Spinal cord (tissue), 10 donors: ENCODE results near the gene MRTFA. TPM values are rescaled to one million over a fixed set of nuclear protein-coding genes. Genes with fewer than 3 reads are reported as not detected.

Experiments used
- DNase-seq, 6 donors: peaks; one replicate each; pipeline versions ENCODE4 v3.0.0 to v3.0.0-alpha.2; 2013 to 2015; ENCODE audit warnings: low spot score in 6 of 6, low read depth in 4 of 6
- H3K27ac ChIP-seq: one replicate; pipeline ENCODE4 v1.5.1; 2013; ENCODE audit warnings: low read depth, low read length, control low read depth
- H3K27me3 ChIP-seq: one replicate; pipeline ENCODE4 v1.6.1; 2013; ENCODE audit warnings: low read length; ENCODE audit not compliant: control insufficient read depth, insufficient read depth
- H3K36me3 ChIP-seq: one replicate; pipeline ENCODE4 v1.6.1; 2013; ENCODE audit warnings: low read length; ENCODE audit not compliant: control insufficient read depth, insufficient read depth
- H3K4me1 ChIP-seq: one replicate; pipeline ENCODE4 v1.6.1; 2013; ENCODE audit warnings: low read length; ENCODE audit not compliant: control insufficient read depth, insufficient read depth
- H3K4me3 ChIP-seq: one replicate; pipeline ENCODE4 v1.5.1; 2013; ENCODE audit warnings: low read depth, low read length, control low read depth
- H3K9me3 ChIP-seq: one replicate; pipeline ENCODE4 v1.6.1; 2013; ENCODE audit warnings: low read length; ENCODE audit not compliant: control insufficient read depth, insufficient read depth
- WGBS: methylation state at CpG from one replicate; pipeline ENCODE4 v1.1.5; 2013; ENCODE audit warnings: missing lambda C conversion rate; ENCODE audit not compliant: insufficient coverage; 5-methylcytosine and 5-hydroxymethylcytosine counted together
- polyA plus RNA-seq, 2 donors: library from polyadenylated mRNA; unstranded; fragments of 120-200 nt; gene quantifications; one replicate each; pipeline ENCODE4 v1.2.1, GENCODE V29; 2013; ENCODE audit not compliant: insufficient read length in 2 of 2
- total RNA-seq, 2 donors: library from RNA; depleted of rRNA in 1 of 2; stranded (reverse); fragments of 120-200 nt in 1 of 2; fragments of >200 nt in 1 of 2; gene quantifications; one replicate each; pipeline versions ENCODE4 v1.2.3 to v1.2.4, GENCODE V29; 2013 to 2014
- donor health status: healthy.

Gene MRTFA
- total and polyA plus RNA-seq, 4 donors: 19.2 to 42.0 (median 34.0) TPM

DNA sequence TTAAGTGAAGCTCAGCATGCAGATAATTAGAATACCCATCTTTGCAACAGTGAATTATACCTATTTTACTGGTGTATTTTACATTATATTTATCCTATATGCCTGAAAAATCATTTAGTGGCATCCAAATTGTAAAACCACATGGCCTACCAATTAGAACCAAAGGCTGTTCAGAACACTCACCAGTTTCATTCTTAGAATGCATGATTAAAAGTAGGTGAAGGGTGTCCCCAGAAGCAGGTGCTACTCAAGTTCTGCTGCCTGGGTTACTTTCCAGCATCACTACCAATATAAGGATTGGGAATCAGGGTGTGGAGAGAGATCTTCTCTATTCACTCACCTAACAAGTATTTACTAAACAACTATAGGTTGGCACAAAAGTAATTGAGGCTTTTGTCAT, 162.8 kb downstream of the MRTFA start:
- no peak overlapping the region for H3K4me3 ChIP-seq
- H3K9me3 ChIP-seq: no peaks in the 10 kb centered on the region
- H3K27me3 ChIP-seq: no peaks in the 10 kb centered on the region
- H3K36me3 ChIP-seq: no peaks in the 10 kb centered on the region
- DNase-seq: no peak
- no peaks in the 10 kb centered on the region for H3K4me1 ChIP-seq
- H3K27ac ChIP-seq: no peak overlapping the region

- no peaks in the 10 kb centered on the region for H3K27me3 ChIP-seq
- H3K4me1 ChIP-seq: no peaks in the 10 kb centered on the region
- WGBS: no CpG with 5 or more reads among the region's 1 CpG
- no peaks in the 10 kb centered on the region for H3K9me3 ChIP-seq
- H3K36me3 ChIP-seq: no peaks in the 10 kb centered on the region
- H3K27ac ChIP-seq: no peak overlapping the region
- DNase-seq: no peak
- no peak overlapping the region for H3K4me3 ChIP-seq
Observed at GRCh38 chr22:40472579-40472978, 163.9 kb downstream of the MRTFA start.

DNA sequence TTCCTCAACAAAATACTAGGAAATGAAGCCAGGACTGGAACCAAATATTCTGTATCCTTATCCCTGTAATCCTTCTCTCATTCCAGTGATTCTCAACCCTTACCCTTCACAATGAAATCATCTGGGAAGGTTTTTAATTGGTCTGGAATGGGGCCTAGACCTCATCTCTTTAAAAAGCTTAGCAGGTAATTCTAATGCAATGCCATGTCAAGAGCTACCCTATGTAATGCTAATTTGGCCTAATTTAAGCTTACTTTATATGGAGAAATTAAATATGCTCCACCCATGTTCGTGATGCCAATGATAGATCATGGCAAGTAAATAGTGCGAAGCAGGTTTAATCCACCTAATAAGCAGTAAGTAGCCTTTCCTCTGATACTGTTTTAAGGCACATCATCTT, 164.5 kb downstream of the MRTFA start:
- Histone ChIP-seq H3K27me3 (no peaks in the 10 kb centered on the region), H3K9me3 (no peaks in the 10 kb centered on the region), H3K4me3 (no peak overlapping the region), H3K36me3 (no peaks in the 10 kb centered on the region), H3K27ac (no peak overlapping the region), H3K4me1 (no peaks in the 10 kb centered on the region)
- DNase-seq: no peak
- no CpG with 5 or more reads among the region's 2 CpGs for WGBS

GRCh38 chr22:40469181-40469580, 167.3 kb downstream of the MRTFA start:
- Histone ChIP-seq H3K36me3 (no peaks in the 10 kb centered on the region), H3K27me3 (no peaks in the 10 kb centered on the region), H3K27ac (no peak overlapping the region), H3K4me1 (no peaks in the 10 kb centered on the region), H3K9me3 (no peaks in the 10 kb centered on the region), H3K4me3 (no peak overlapping the region)
- WGBS: 92% methylated on average over 3 of the region's 5 CpGs
- DNase-seq: no peak

DNA sequence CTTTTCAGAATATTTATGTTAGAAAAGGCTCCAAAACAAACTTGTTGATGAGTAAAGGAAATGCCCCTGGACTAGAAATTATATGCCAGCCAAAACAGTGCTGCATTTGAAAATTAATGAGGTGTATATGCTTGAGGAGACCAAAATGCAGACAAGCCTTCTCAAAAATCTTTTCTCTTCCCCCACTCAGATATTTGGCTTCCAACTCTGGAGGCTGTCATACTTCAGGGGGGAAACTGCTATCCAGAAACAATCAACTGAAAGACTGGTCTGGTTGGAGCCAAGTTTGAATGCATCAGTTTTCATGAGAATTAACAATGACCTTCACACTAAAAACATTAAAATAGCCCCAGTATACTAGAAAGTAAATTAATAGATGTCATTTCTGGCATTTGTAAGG, 167.9 kb downstream of the MRTFA start:
- H3K36me3 ChIP-seq: no peaks in the 10 kb centered on the region
- no peaks in the 10 kb centered on the region for H3K4me1 ChIP-seq
- H3K4me3 ChIP-seq: no peak overlapping the region
- H3K9me3 ChIP-seq: no peaks in the 10 kb centered on the region
- no peak for DNase-seq
- no peaks in the 10 kb centered on the region for H3K27me3 ChIP-seq
- H3K27ac ChIP-seq: no peak overlapping the region

DNA sequence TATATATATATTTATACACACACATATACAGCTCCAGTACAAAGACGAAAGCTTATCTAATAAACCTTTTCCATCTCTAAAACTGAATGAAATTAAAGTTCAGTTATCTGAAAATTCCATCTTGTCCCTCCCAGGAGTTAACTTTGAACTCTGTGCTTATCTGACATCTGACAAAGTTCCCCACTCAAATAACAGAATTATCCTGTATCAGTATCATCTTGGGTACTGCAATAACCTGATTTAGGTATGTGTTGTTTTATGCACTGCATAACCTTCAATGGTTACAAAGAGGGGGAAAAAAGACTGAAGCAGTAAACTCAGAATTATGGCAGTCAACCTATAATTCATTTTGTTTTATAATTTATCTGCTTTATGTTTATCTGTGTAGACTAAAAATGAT, 169.5 kb downstream of the MRTFA start:
- Histone ChIP-seq H3K27ac (no peak overlapping the region), H3K4me1 (no peaks in the 10 kb centered on the region), H3K9me3 (no peaks in the 10 kb centered on the region), H3K27me3 (no peaks in the 10 kb centered on the region), H3K36me3 (no peaks in the 10 kb centered on the region), H3K4me3 (no peak overlapping the region)
- DNase-seq: no peak
- WGBS: no CpG with 5 or more reads among the region's 1 CpG

DNA sequence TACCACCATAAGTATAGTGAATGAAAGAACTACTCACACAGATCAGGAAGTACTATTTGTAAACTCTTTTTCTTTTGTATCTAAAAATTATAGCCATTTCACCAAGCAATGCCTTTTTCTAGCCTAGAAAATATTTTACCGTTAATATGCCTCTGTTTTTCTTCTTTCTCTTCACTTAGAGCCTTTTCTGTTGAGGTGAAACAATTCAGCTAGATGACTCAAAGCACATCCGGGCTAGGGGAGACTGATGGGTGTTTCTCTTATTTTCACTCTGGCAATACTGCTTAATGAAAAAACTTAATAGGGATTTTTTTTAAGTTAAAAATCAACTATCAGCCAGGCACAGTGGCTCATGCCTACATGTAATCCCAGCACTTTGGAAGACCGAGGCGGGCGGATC, 172.8 kb downstream of the MRTFA start:
- no peaks in the 10 kb centered on the region for H3K9me3 ChIP-seq
- H3K27me3 ChIP-seq: no peaks in the 10 kb centered on the region
- no peak overlapping the region for H3K27ac ChIP-seq
- H3K36me3 ChIP-seq: no peaks in the 10 kb centered on the region
- no peak for DNase-seq
- WGBS: 93% methylated on average over 3 of the region's 5 CpGs
- H3K4me1 ChIP-seq: peaks cover 4% of the 10 kb centered on the region
- H3K4me3 ChIP-seq: no peak overlapping the region

DNA sequence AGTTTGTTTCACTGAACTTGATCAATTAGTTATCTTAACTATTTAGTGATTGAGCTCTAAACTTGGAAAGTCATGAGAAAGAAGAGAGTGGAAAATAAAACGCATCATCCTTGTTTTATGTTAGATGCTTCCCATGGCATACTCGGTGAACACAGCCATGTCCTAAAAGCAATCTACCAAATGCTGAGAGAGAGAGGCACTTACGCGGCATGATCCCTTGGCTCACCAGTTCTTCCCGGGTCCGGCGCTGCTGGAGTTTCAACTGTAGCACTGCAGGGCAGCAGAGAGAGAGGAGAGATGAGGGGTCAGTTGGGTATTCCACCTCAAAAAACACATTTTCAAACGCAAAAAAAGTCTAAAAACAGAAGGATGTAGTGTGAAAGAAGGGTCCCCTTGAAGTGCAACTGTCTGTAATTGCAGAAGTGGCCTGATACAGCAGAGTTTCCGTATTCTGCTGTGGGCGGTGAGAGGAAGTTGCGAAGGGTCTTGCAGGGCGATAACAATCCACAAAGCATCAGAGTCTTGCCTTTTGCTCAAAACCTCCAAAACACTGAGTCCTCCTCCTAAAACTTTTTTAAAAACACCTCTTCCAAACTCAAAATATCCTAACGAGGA, 173.4 kb downstream of the MRTFA start:
- H3K4me3 ChIP-seq: no peak overlapping the region
- H3K36me3 ChIP-seq: no peaks in the 10 kb centered on the region
- H3K9me3 ChIP-seq: no peaks in the 10 kb centered on the region
- peaks cover 4% of the 10 kb centered on the region for H3K4me1 ChIP-seq
- H3K27me3 ChIP-seq: no peaks in the 10 kb centered on the region
- WGBS: no CpG with 5 or more reads among the region's 13 CpGs
- H3K27ac ChIP-seq: no peak overlapping the region
- no peak for DNase-seq

DNA sequence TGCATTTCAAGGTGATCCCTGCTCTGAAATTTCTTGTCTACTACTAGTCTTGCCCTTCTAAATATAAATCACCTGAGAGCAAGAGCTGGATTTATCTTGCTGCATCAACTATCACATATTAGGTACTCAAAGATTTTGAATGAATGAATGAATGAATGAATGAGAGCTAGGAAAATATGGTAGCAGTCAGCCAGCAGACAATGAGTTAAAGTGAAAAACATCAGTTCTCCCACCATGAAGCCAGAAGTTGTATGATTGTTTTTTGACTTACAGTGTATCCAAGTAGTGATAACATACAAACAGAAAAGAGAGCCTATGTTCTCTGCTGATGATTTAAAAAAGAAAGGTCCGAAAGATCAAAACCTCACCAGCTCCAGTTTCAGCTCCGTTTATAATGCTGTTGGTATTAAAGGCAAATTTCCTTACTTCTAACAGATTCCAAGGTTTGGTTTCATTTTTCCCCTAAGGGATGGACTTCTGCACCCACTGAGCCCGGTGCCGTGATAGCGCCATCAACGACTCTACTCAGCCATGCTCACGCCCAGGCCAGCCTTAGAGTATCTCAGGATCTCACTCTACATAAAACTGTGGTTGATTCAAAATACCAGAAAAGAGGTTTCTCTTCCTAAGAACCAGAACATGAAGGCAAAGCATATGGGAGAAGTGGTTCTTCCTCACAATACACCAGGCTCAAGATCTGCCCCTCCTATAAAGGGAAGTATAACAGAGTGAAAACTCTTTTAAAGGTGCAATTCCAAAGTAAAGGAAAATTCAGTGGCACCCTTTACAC, 174.1 kb downstream of the MRTFA start:
- Histone ChIP-seq H3K4me1 (peaks cover 4% of the 10 kb centered on the region), H3K4me3 (no peak overlapping the region), H3K9me3 (no peaks in the 10 kb centered on the region), H3K36me3 (no peaks in the 10 kb centered on the region), H3K27ac (no peak overlapping the region), H3K27me3 (no peaks in the 10 kb centered on the region)
- DNase-seq: no peak
- 67% methylated on average over 1 of the region's 7 CpGs for WGBS

GRCh38 chr22:40453671-40454070, 182.8 kb downstream of the MRTFA start:
- Histone ChIP-seq H3K36me3 (no peaks in the 10 kb centered on the region), H3K4me3 (no peak overlapping the region), H3K9me3 (no peaks in the 10 kb centered on the region), H3K27me3 (no peaks in the 10 kb centered on the region), H3K27ac (no peak overlapping the region), H3K4me1 (peaks cover 3% of the 10 kb centered on the region)
- no peak for DNase-seq
